Testis (tissue), 2 donors: Measurements from ENCODE around the gene HDHD5.

Experiments
- POLR2A ChIP-seq: fragments of 450-650 bp; IDR thresholded peaks from one replicate; pipeline ENCODE4 v1.6.1; 2017; ENCODE audit warnings: antibody characterized with exemption, mild to moderate bottlenecking, moderate library complexity
- TF ChIP-seq, protein P1 (sequence below), 3 experiments: fragments of 450-650 bp in 2 of 3; fragments of 200-600 bp in 1 of 3; sonication (generic) in 1 of 3; IDR thresholded peaks; one replicate each; pipeline ENCODE4 v1.5.1; 2016 to 2019; ENCODE audit warnings: antibody characterized with exemption in 3 of 3, mild to moderate bottlenecking in 2 of 3, moderate library complexity in 1 of 3

DNA sequence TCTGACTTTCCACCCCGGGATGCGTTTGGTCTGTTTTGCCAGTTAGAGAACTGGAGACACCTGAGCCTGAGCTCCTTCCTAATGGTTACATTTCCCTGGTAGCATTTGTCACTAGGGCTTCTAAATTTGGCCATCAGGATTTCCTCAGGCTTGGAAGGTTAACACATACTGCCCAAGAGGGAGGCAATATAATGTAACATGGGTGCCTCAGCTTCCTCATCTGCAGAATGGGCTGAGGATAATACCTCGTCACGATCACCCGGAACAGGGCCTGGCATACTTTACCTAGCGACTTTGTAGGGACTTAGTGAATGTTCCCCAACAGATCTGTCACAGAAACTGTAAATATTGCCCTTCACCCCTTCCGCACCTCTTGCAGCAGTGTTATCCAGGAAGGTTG is 63.0 kb downstream of the HDHD5 start:
- TF ChIP-seq POLR2A: no peak
- TF ChIP-seq, protein P1, sequence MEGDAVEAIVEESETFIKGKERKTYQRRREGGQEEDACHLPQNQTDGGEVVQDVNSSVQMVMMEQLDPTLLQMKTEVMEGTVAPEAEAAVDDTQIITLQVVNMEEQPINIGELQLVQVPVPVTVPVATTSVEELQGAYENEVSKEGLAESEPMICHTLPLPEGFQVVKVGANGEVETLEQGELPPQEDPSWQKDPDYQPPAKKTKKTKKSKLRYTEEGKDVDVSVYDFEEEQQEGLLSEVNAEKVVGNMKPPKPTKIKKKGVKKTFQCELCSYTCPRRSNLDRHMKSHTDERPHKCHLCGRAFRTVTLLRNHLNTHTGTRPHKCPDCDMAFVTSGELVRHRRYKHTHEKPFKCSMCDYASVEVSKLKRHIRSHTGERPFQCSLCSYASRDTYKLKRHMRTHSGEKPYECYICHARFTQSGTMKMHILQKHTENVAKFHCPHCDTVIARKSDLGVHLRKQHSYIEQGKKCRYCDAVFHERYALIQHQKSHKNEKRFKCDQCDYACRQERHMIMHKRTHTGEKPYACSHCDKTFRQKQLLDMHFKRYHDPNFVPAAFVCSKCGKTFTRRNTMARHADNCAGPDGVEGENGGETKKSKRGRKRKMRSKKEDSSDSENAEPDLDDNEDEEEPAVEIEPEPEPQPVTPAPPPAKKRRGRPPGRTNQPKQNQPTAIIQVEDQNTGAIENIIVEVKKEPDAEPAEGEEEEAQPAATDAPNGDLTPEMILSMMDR (IDR thresholded peaks at IDR 0.05): no peak
